Neural cell (in vitro differentiated cells): Measurements from ENCODE around the gene REG3A.

Experiments
- CTCF ChIP-seq: fragments of 450-650 bp; IDR thresholded peaks from 2 replicates; pipeline ENCODE4 v1.5.1; 2014; ENCODE audit warnings: antibody characterized with exemption, mild to moderate bottlenecking, moderate library complexity; ENCODE audit not compliant: poor library complexity, severe bottlenecking
- EP300 ChIP-seq: fragments of 450-650 bp; conservative IDR thresholded peaks from 2 replicates; pipeline ENCODE4 v1.6.1; 2014; ENCODE audit warnings: antibody characterized with exemption, mild to moderate bottlenecking, moderate library complexity; ENCODE audit not compliant: poor library complexity, severe bottlenecking
- EZH2 ChIP-seq: fragments of 200-600, 300-800 bp; shearing (Covaris generic), sonication (generic); IDR thresholded peaks from 2 replicates; pipeline ENCODE4 v1.6.1; 2014; ENCODE audit warnings: antibody characterized with exemption, low read length, borderline replicate concordance, mild to moderate bottlenecking; ENCODE audit not compliant: insufficient read depth, poor library complexity, severe bottlenecking
- MXI1 ChIP-seq: fragments of 450-650 bp; conservative IDR thresholded peaks from 2 replicates; pipeline ENCODE4 v1.6.1; 2014; ENCODE audit warnings: antibody characterized with exemption, mild to moderate bottlenecking; ENCODE audit not compliant: poor library complexity, severe bottlenecking
- POLR2AphosphoS5 ChIP-seq: IDR thresholded peaks from 2 replicates; pipeline ENCODE4 v1.6.1; 2012
- RAD21 ChIP-seq: fragments of 450-650 bp; conservative IDR thresholded peaks from 2 replicates; pipeline ENCODE4 v1.6.1; 2014; ENCODE audit warnings: antibody characterized with exemption, mild to moderate bottlenecking, moderate library complexity
- REST ChIP-seq: IDR thresholded peaks from 2 replicates; pipeline ENCODE4 v1.6.1; 2012; ENCODE audit warnings: borderline replicate concordance
- TAF1 ChIP-seq: IDR thresholded peaks from 2 replicates; pipeline ENCODE4 v1.6.1; 2012; ENCODE audit warnings: low read depth

- TF ChIP-seq POLR2AphosphoS5 (no peak), CTCF (no peak), EP300 (no peak), MXI1 (no peak), REST (no peak), RAD21 (no peak), TAF1 (no peak), EZH2 (no peak)
These were observed 523 bp downstream of the REG3A start for GRCh38 chr2:79159030-79159429.
